Suppressor macrophage treated with lipopolysaccharide for 4 hours (primary cell): ENCODE measurements around the gene LRRN2.

ENCODE experiments used
- DNase-seq: peaks from one replicate; pipeline ENCODE4 v3.0.0-alpha.2; 2020

Gene LRRN2

GRCh38 chr1:204624631-204625216 is 60.8 kb downstream of the LRRN2 start:
- DNase-seq = no peak

- DNase-seq = no peak
Measured at GRCh38 chr1:204623894-204624361, 61.6 kb downstream of the LRRN2 start.

DNA sequence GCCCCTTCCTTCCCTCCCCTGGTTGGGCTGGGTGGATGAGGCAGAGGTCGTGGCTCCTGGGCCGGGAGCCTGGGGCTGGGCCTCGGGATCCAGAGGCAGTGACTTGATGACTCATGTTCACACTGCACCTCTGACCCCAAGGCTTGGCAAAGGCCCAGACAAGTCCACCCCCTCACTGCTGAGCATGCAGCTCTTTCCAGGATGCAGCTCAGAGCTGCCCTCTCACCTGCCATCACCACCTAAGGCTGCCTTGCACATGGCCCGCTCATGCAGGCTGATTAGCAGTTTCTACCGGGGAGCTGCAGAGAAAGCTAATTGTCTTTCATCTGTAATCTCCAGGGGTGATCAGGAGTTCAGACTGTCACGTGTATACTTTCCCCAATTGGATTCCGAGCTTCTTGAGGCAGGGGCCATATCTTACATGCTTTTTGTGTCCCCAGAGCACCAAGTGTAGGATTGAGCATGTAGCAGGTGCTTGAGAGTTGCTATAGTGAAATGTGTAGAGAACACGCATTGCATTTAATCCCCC is 62.1 kb downstream of the LRRN2 start:
- peak; percentile 43 for DNase-seq

DNA sequence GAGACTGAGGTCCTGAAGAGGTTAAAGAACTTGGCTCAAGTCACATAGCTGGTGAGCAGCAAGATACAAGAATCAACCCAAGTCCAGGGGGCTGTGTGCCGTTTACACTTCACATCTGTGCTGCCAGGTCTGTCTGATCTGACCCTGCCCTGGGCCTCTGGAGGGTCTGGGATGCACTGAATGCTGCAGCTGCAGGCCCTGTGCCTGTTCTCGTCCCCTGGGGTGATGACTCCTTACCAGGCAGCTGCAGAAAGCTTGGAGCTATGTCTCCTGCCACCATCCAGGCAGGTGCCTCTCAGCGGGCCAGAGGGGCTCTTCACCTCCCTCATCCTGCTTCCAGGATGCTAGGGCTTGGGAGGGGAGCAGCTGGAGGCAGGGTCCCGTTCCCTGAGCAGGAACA is 63.5 kb downstream of the LRRN2 start:
- no peak for DNase-seq

DNA sequence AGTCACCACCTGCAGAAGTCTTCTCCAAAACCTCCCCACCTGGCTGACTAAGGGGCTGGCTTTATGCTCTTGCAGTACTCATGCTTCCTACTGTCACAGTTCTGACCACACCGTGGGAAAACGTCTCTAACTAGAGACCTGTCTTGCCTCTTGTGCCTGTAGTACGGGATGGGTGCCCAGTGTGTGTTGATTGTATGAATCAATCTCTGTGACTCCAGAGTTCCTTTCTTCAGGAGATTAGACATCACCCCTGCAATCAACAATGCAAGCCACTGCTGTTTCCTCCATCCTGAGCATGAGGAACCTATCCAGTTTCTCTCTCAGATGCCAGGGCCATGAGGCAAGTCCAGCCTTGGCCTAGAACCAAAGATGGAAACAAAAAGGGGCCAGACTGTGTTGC is 64.1 kb downstream of the LRRN2 start:
- DNase-seq = no peak

- DNase-seq = no peak
Measured at GRCh38 chr1:204619721-204620120, 65.8 kb downstream of the LRRN2 start.

- DNase-seq = no peak
Measured at GRCh38 chr1:204618148-204618760, 67.3 kb downstream of the LRRN2 start.

GRCh38 chr1:204617256-204618147 is 68.0 kb downstream of the LRRN2 start:
- DNase-seq = no peak

DNA sequence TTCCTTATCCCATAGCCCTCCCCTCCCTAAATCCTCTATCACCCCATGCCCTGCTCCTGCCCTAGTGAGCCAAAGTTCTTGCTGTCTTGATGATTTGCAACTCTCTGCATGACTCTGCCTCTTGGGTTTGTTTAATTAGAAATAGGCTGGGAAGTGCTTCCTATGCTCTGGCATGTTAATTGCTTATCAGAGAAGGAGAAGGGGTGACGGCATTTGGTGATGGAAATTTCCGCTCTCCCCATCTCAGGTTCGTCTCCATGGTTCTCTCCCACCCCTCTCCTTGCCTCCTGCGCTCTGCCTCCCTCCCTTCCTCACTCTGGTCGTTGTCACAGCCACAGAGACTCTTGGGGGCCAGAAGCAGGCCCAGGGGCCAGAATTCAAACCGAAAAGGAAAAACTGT is 68.9 kb downstream of the LRRN2 start:
- no peak for DNase-seq

- no peak for DNase-seq
Measured at GRCh38 chr1:204615881-204616280, 69.7 kb downstream of the LRRN2 start.

DNA sequence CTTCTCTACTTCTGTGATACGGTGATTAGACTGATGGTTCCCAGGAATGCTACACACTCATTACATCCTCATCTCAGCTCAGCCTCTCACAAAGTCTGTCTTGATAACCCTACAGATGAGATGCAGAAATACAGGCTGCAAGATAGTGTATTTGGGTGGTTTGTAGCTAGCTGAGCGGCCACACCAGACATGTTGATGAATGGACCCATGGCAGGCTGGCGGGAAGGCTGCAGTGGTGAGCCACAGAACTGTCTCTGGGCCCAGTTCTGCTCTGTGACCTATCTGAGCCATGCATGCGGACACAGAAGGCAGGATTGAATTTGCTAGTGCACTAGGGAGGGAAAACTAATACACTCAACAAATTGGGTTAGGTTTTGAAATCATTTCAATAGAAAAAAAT is 71.9 kb downstream of the LRRN2 start:
- DNase-seq = no peak

DNA sequence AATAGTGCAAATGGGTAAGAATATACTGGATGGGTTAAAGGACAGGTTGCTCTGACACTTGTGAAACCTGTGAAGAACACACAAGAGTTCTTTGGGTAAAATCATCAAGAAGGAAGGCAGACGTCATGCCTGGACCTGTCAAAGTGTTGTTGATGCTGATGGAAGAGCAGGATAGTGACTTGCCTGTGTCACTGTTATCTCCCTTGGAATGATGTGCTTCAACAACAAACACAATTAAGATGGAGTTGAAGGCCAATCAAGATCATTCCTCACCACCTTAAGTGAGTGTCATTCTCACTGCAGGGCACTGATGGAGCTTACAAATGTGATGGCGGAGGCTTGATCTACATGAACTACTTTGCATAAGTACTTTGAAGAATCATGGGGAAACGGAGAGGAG is 73.2 kb downstream of the LRRN2 start:
- DNase-seq = no peak

- no peak for DNase-seq
Measured at GRCh38 chr1:204611036-204611435, 74.5 kb downstream of the LRRN2 start.

DNA sequence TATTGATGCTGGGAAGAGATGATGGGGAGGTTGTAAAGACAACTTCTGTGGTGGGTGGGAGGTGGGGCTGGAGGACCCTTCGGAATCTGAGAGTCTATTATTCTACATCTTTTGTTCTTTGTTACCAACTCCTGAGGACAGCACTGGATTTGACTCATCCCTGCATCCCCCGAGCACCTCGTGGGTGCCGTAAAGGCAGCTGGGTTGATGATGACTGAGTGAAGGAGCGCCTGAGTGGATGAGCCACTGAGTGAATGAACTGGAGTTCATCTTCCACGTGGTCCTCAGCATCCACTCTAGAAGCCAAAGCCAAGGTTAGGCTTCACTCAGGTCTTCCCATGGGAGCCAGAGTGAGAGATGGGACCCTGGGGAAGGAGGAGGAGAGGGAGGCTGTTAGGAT is 77.6 kb downstream of the LRRN2 start:
- no peak for DNase-seq

DNA sequence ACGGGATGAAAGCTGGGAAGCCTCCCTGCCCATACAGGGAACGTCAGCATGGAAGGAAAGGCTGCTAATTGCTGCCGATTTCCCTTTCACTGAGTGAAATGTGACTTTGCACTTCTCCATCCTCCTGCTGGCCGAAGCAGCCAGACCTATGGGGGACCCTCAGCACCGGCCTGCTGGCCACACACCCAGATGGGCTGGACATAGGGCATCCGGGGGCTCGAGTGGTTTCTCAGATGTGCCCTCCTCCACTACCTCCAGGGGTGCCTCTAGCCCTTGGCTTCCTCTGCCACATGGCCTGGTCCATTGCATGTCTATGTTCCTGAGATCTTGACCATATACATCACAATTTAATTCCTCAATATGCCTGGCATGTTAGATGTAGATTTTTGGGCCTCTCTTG is 79.7 kb downstream of the LRRN2 start:
- DNase-seq = no peak

DNA sequence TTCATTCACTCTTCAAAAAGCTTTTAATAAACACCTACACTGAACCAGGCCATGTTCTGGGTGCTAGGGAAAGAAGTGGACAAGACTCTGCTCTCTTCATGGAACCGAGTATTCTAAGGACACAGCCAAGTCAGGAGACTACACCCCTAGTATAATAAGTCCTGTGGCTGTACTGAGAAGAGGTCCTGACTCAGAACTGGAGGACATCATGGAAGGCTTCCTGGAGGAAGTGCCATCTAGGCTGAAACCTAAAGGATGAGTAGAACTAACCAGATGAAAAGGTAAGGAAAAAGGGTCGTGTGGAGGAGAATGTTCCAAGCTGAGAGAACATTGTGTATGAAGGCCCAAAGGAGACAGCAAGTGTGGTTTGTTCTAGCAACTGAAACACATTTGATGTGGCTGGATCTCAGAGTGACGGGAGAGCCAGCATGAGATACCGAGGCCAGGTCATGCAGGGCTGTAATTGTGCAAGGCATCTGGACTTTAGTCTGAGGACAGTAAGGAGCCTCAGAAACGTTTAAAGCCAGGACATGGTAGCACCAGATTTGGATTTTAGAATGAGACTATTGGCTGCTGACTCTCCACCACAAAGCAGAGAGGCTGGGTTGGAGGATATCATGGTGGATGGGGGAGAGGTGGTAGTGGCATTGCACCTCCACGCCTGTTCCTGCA is 82.5 kb downstream of the LRRN2 start:
- DNase-seq = no peak

GRCh38 chr1:204602111-204602579 is 83.4 kb downstream of the LRRN2 start:
- no peak for DNase-seq

- no peak for DNase-seq
Measured at GRCh38 chr1:204600968-204601367, 84.6 kb downstream of the LRRN2 start.

DNA sequence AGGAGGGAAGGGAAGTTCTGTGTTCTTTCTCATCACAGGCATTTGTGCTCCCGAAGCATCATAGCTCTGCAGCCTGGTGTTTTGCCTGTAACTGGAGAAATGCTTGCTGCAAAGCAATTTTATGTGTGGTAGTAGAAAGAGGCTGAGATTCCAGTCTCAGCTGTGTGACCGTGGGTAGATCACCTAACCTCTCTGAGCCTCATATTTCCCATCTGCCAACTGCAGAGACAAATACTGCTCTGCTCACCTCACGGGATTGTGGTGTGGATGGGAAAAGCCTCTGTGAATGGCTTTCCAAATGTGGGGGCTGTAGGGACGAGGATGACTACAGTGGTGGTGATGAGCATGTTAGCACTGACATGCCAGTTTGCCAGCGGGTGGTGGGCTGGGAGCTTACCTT is 85.3 kb downstream of the LRRN2 start:
- DNase-seq = no peak

DNA sequence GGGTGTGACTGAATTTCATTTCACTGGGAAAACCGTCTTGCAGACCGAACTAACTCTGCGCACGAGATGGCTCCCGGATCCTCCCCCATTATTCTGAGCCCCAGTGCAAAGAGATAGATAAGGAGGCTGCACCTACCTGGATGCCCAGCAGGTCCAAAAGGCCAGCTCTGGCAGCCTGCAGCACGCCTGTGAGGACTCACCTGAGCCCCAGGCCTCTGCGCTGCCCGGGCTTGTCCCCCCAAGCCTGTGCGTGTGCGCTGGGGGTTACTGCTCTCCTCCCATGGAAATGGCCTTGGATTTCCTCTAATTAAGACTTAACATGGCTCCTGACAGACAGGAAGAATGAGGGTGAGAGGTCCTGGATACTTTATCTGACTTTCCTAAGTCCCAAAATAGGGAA is 85.9 kb downstream of the LRRN2 start:
- no peak for DNase-seq

DNA sequence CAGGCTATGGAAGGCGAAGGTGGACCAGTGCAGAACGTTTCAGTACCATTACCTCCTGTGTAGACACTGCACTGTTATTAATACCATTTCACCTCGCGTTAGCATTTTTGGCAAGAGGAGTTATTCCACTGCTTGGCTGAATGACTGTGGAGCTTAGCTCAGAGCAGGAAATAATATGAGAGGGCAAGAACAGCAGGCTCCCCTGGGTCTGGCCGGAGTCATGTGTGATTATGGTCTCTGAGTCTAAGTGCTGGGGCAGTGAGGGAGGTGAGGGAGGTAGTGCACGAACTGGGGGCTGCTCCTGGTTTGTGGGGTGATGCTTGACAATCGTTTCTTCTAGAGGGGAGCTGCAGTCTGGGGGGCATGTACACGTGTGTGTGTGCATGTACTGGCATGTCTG is 86.4 kb downstream of the LRRN2 start:
- DNase-seq = no peak

DNA sequence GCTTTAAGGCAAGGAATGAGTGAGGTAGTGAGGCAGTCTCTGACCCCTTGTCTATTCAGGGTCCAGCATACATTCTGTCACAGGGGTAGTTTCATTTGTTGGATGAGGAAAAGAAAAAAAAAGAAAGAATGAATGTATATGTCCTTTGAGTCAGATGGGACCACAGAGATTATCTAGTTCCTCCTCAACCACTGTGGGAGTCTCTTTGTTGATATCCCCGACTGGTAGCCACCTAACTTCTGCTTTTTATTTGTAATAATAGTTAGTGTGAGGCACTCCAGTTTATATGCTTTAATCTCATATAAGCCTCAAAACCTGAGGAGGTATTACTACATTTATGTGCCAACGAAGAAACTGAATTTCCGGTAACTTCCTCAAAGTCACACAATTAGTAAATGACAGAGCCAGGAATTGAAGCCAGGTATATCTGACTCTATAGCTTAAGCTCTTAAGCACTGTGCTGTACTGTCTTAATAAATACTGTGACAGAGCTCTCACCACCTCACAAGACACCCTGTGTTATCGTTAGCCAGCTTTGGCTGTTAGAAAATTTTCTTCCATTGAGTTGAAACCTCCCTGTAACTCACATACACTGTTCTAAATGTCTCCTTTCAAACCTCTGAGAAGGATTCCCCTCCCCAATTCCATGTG is 87.1 kb downstream of the LRRN2 start:
- DNase-seq = peak; percentile 23
